ENCODE results near the gene PICK1. TPM values are rescaled to one million over a fixed set of nuclear protein-coding genes. Genes with fewer than 3 reads are reported as not detected.

PICK1 gene
- total RNA-seq, 2 experiments from 2014 or later = 19.2 to 23.8 TPM

DNA sequence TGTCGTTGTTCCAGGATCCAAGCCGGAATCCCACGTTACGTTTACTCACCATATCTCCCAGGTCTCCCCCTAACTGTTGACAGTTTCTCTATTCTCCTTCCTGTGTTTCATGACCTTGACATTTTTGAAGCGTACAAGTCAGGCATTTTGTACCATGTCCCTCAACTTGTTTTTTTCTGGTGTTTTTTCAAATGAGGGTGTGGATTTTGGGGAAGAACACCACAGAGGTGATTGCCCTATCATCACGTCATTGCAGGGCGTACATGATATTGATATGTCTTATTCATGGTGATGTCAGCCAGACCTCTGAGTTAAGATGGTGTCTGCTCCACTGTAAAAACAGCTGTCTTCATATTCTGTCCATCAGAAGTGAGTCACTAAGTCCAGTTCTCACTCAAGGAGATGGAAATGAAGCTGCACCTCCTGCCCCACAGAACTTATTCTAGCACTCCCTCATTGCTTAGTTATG lies 44.6 kb upstream of the PICK1 start:
- H2AFZ ChIP-seq (ENCODE audit: low read length) = no peak overlapping the region

DNA sequence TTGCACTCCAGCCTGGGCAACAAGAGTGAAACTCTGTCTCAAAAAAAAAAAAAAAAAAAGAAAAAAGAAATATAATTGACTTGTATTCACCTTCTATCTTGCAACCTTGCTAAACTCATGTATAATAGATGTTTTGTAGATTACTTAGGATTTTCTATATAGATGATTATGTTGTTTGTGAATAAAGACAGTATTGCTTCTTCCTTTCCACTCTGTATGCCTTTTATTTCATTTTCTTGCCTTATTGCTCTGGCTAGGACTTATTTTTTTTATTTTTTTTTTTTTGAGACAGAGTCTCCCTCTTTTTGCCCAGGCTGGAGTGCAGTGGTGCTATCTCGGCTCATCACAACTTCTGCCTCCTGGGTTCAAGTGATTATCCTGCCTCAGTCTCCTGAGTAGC lies 43.1 kb upstream of the PICK1 start:
- TF ChIP-seq EZH2phosphoT487 (IDR thresholded peaks at IDR 0.05; ENCODE audit: borderline replicate concordance, low read depth, low read length) (no peak), CTCF (conservative IDR thresholded peaks at IDR 0.05; ENCODE audit: low read length) (no peak)
- no peak for DNase-seq (ENCODE audit: low spot score)
- H3K27ac ChIP-seq (ENCODE audit: low read depth, low read length, poor library complexity, severe bottlenecking) = no peak overlapping the region
- no peak overlapping the region for H3K4me2 ChIP-seq (ENCODE audit: low read length)
- no peak overlapping the region for H3K4me3 ChIP-seq (ENCODE audit: low read depth, low read length, poor library complexity, severe bottlenecking)
- H4K20me1 ChIP-seq (ENCODE audit: insufficient read depth, low read length) = no peaks in the 10 kb centered on the region
- H3K9me2 ChIP-seq (ENCODE audit: insufficient read depth, low read length) = no peaks in the 10 kb centered on the region; the same call in 1 of the 2 replicates
- ChIA-PET CTCF (ENCODE audit: unreplicated experiment) (no interaction called here), POLR2A (no interaction called here)
- no peaks in the 10 kb centered on the region for H3K36me3 ChIP-seq (ENCODE audit: insufficient read depth, low read length)
- BruUV-seq (replicated peaks) = no TSS peak
- H3K9me3 ChIP-seq (ENCODE audit: low read length) = no peaks in the 10 kb centered on the region
- H3K4me1 ChIP-seq (ENCODE audit: insufficient read depth, low read length, poor library complexity, severe bottlenecking) = no peaks in the 10 kb centered on the region
- no peak overlapping the region for H2AFZ ChIP-seq (ENCODE audit: low read length)
- H3K79me2 ChIP-seq (ENCODE audit: insufficient read depth, low read depth, low read length) = no peaks in the 10 kb centered on the region
- intact Hi-C loops (cut with micrococcal nuclease; ENCODE audit: unreplicated experiment) = no loop called here

More for the DNA sequence above, 44.6 kb upstream of the PICK1 start:
- H3K9me3 ChIP-seq (ENCODE audit: low read length) = no peaks in the 10 kb centered on the region
- no peaks in the 10 kb centered on the region for H3K36me3 ChIP-seq (ENCODE audit: insufficient read depth, low read length)
- POLR2A ChIA-PET = no interaction called here
- intact Hi-C loops (cut with micrococcal nuclease; ENCODE audit: unreplicated experiment) = no loop called here
- H4K20me1 ChIP-seq (ENCODE audit: insufficient read depth, low read length) = no peaks in the 10 kb centered on the region
- H3K4me2 ChIP-seq (ENCODE audit: low read length) = no peak overlapping the region
- H3K4me1 ChIP-seq (ENCODE audit: insufficient read depth, low read length, poor library complexity, severe bottlenecking) = no peaks in the 10 kb centered on the region
- H3K4me3 ChIP-seq (ENCODE audit: low read depth, low read length, poor library complexity, severe bottlenecking) = no peak overlapping the region
- DNase-seq (ENCODE audit: low spot score) = no peak
- TF ChIP-seq CTCF (conservative IDR thresholded peaks at IDR 0.05; ENCODE audit: low read length) (no peak), EZH2phosphoT487 (IDR thresholded peaks at IDR 0.05; ENCODE audit: borderline replicate concordance, low read depth, low read length) (no peak)
- no peak overlapping the region for H3K27ac ChIP-seq (ENCODE audit: low read depth, low read length, poor library complexity, severe bottlenecking)
- H3K9me2 ChIP-seq (ENCODE audit: insufficient read depth, low read length) = no peaks in the 10 kb centered on the region; the same call in 1 of the 2 replicates
- no TSS peak for BruUV-seq (replicated peaks)
- H3K79me2 ChIP-seq (ENCODE audit: insufficient read depth, low read depth, low read length) = no peaks in the 10 kb centered on the region
- CTCF ChIA-PET (ENCODE audit: unreplicated experiment) = no interaction called here

GRCh38 chr22:38016182-38017151 lies 40.7 kb upstream of the PICK1 start:
- ChIA-PET POLR2A (no interaction called here), CTCF (ENCODE audit: unreplicated experiment) (interaction anchor here (0.6 kb wide), 1 partner anchor 38 kb away, joined by 4 read pairs; no protein-coding TSS in a partner anchor)
- no peaks in the 10 kb centered on the region for H3K9me3 ChIP-seq (ENCODE audit: low read length)
- no peak overlapping the region for H3K4me2 ChIP-seq (ENCODE audit: low read length)
- H3K36me3 ChIP-seq (ENCODE audit: insufficient read depth, low read length) = no peaks in the 10 kb centered on the region
- DNase-seq (ENCODE audit: low spot score) = no peak
- H3K79me2 ChIP-seq (ENCODE audit: insufficient read depth, low read depth, low read length) = no peaks in the 10 kb centered on the region
- TF ChIP-seq CTCF (conservative IDR thresholded peaks at IDR 0.05; ENCODE audit: low read length) (no peak), EZH2phosphoT487 (IDR thresholded peaks at IDR 0.05; ENCODE audit: borderline replicate concordance, low read depth, low read length) (no peak)
- H3K27ac ChIP-seq (ENCODE audit: low read depth, low read length, poor library complexity, severe bottlenecking) = no peak overlapping the region
- no peak overlapping the region for H3K4me3 ChIP-seq (ENCODE audit: low read depth, low read length, poor library complexity, severe bottlenecking)
- BruUV-seq (replicated peaks) = no TSS peak
- H3K4me1 ChIP-seq (ENCODE audit: insufficient read depth, low read length, poor library complexity, severe bottlenecking) = no peaks in the 10 kb centered on the region
- H2AFZ ChIP-seq (ENCODE audit: low read length) = no peak overlapping the region; the same call in 1 of the 2 replicates
- intact Hi-C loops (cut with micrococcal nuclease; ENCODE audit: unreplicated experiment) = no loop called here
- H4K20me1 ChIP-seq (ENCODE audit: insufficient read depth, low read length) = no peaks in the 10 kb centered on the region
- no peaks in the 10 kb centered on the region; the same call in 1 of the 2 replicates for H3K9me2 ChIP-seq (ENCODE audit: insufficient read depth, low read length)

All from OCI-LY7 (cell line).